Activated CD4-positive, alpha-beta T cell treated with anti-CD3 and anti-CD28 coated beads for 48 hours (primary cell): ENCODE results near the gene GCLC.
A peak's percentile ranks its signal among the peaks of the same experiment; 100 is the strongest.

Source experiments
- DNase-seq: peaks from one replicate; pipeline ENCODE4 v3.0.0-alpha.2; 2020

The GCLC gene

DNA sequence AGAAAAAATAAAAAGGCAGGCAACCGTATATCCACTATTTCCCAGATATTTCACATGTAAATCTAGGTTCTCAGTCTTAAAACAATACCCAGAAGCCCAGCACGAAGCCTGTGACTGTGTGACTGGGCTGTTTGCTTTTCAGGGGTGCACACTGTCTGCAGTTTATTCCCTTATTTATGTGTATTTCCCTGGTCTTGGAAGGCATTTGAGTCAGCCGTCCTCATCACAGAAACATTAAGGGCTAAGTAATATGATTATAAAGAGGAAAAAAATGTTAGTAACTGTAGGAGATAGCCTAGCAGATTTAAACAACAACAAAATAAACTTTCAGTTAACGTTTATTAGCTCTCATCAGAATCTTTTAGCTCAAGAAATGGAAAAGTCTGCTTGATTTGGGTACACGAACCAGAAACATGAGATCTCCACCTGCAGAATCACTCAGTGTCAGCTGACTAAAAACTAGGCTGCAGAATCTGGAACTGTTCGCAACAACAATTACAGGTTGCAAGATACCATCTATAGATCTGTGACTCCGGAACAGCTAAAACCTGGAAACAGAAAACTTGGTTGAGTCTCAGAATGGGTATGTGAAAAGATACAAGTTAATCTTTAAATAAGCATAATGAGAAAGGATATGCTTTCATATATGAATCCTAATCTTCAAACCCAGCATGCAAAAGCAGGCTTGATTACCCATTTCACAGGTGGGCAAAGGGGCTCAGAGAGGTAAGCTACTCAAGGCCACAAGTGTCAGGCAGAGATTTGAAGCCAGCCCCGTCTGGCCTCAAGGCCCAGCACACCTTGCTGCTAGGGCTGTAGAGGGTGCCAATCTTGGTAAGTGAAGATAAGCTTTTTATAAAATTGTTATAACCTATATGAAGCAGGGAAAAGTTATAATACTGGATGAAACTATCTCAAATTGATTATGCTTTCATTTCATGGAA, 21.1 kb downstream of the GCLC start:
- no peak for DNase-seq

DNA sequence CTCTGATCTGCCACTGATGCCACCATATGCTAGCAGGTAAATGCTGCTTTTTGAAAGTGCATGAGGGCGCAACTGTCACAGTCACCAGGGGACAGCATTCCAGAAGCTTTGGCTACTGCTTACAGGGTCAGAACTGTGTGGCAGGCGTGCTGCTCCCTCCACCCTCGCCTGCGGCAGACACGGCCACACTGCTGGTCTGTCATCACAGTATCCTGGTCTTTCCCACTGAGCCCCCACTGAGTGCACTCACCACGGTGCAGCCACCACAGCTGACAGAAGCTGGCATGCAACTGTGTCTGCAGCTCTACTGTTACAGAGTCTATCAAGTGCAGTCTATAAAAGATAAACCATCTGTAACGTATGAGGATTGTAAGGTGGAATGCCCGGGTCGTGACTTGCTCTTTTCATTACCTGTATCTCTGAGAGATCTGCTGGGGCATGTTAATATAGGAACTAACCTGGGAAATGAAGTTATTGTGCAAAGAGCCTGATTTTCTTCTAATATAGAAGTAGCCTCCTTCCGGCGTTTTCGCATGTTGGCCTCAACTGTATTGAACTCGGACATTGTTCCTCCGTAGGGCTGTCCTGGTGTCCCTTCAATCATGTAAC, 24.5 kb downstream of the GCLC start:
- no peak for DNase-seq

DNA sequence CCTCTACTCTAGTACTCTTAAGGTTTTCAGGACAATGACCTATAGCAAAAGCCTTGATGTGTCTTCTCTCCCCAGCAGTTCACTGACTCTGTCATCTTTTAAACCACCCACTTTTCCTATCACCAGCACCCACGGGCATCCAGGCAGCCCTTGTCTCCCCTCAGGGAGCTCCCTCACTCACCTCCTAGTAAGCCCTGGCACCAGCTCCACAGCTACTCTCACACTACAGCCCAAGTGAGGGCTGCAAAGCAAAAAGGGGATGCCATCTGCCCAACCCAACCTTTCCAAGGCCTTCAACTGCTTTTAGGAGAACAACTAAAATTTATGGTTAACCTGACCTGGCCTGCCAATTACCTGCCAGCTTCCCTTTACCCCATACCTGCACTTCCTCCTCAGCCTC, 26.0 kb downstream of the GCLC start:
- DNase-seq: no peak

DNA sequence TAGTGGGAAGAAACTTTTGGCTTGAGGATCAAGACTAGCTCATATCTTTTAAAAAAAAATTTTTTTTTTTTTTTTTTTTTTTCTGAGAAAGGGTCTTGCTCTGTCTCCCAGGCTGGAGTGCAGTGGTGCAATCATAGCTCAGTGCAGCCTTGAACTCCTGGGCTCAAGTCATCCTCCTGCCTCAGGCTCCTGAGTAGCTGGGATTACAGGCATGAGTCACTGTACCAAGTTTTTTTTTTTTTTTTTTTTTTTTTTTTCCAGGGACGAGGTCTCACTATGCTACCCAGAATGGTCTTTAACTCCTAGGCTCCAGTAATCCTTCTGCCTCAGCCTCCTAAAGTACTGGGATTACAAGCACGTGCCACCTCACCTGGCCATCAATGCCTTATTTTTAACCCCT, 27.9 kb downstream of the GCLC start:
- no peak for DNase-seq

DNA sequence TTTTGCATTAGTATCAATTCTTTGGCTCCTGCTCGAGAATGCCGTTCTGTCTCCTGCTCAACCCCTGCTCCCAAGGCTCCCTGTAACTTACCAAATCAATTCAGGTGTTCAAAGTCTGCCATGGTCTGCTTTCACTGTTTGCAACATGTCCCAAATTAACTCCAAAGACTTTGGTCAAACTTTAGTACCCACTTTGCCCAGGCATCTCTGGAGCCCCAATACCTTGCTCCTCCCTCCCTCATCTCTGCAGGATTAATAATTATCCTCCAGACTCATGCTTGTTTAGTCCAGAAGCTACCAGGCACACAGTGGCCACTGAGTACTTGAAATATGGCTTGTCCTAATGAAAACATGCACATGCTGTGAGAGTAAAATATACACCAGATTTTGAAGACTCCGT, 30.2 kb downstream of the GCLC start:
- DNase-seq: no peak

DNA sequence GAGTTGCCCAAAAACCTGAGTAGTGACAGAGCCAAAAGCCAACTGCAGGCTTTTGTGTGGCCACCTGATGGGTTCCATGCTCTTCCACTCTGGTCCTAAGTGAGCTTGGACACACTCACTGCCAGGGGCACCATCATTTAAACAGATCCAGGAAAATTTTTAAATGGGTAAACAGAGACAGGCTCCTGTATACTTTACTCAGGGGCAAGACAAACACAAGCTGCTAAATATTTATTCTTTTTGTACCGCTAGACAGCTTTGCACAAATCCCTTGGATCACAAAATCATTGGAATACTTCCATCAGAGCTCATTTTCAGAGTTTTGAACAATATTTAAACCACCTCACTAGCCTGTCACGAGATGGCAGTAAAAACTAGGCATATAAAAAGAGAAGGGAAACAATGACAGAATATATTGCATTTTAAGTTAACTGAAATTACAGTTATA, 31.4 kb downstream of the GCLC start:
- no peak for DNase-seq

DNA sequence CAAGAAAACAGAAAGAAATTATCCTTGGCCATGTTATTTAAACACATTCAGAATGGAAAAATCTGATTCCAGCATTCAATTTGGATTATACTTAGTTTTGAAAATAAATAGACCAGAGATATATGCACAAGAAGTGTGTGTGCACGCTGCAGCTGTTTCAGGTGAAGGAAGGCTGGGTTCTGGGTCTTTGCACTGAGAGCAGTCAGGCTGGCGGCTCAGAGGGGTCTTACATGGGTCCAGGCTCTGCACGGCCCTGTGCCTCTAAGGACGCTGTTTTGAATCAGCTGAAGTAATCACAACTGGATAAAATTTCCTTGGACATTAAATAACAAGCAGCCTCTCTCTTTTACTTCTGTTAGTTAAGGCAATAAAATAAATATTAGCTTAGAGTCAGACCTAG, 31.8 kb downstream of the GCLC start:
- DNase-seq: no peak

DNA sequence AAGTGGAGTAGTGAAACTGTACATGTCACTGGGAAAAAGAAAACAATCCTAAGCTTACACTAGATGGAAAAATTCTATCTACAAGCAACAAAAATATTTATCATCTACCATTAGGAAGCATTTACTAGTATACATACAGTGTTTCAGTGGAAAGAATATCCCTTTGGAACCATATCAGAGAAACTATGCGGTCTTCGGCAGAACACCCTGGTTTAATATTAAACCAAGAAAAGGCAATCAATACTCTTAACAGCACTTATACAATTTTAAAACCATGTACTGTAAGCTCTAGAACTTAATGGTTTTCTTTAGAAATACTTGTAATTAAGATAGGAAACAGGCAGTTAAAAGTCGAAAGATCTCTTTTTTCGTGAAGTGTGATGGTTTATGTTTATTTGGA, 32.3 kb downstream of the GCLC start:
- DNase-seq: no peak

DNA sequence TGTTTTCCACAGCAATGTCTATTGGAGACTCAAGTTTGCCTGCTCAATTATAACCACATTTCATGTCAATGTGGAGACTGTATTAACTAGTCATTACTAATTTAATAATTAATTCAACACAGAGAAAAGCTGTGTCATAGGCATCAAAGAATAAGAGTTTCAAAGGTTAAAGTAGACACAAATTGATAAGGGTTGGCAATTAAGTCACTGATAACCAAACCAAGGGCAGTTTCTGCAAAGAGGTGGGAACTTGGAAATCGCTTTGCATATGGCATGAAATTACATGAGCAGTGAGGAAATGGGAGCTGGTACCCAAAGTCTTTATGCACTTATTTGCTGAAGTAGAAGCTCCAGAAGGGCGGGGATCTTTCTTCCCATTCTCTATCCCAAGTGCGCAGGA, 34.2 kb downstream of the GCLC start:
- no peak for DNase-seq

DNA sequence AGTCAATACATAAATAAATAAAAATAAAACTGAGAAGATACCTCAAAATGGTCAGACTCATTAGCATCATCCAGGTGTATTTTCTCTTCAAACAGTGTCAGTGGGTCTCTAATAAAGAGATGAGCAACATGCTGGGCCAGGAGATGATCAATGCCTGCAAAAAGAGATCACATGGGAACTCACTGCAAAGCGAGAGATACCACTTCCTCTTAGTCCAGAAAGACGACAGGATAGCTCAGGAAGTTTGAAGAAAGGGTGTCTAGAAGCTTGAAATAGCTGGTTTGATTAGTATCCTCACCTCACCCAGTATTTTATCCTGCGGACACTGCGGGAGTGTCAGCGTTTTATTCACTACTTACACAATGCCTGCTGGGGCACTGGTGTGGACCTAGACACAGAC, 38.0 kb downstream of the GCLC start:
- DNase-seq: no peak

DNA sequence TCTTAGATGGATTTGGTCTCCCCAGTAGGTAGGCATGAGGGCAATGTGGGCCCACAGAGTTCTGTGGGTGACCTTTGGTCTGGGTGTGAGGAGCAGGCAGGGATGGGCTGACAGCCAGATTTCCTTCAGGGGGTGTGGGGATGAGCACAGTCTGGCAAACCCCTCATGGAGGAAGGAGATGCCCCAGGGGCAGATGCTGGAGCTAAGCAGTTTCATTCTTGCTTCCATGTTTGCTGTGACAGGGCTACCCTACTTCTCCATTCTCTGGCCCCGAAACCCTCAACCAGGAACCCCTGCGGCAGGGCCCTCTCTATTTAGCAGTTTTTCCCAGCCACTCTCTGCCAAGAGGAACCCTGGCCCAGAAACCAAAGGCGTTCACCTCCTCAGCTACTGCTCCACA, 40.4 kb downstream of the GCLC start:
- DNase-seq: no peak

DNA sequence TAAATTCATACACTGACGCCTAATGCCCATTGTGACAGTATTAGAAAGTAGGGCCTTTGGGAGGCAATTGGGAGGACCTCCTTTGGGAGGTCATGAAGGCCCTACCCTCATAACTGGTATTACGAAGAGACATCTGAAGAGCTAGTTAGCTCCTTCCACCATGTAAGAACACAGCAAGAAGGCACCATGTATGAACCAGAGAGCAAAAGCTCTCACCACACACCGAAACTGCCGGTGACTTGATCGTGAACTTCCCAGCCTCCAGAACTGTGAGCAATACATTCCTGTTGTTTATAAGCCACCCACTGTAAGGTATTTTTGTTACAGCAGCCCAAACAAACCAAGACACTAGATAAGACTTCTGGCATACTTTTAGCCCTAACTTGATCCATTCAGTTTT, 41.8 kb downstream of the GCLC start:
- no peak for DNase-seq

DNA sequence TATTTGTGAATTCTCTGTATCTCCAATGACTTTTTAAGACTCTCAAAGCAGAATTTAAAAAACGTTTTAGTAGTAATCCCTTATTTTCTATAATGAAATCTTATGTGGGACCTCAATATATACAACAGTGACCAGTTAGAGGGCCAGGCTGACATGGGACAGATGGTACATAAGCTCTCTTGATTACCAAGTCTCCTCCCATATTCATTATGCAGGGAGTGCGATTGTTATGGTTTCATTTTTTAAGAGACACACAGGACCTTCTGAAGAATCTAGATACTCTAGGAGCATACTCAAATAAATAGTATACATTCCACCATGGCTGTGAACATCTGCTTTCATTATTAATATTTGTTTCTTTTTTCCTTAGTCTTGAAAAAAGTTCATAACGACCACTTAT, 43.5 kb downstream of the GCLC start:
- no peak for DNase-seq

DNA sequence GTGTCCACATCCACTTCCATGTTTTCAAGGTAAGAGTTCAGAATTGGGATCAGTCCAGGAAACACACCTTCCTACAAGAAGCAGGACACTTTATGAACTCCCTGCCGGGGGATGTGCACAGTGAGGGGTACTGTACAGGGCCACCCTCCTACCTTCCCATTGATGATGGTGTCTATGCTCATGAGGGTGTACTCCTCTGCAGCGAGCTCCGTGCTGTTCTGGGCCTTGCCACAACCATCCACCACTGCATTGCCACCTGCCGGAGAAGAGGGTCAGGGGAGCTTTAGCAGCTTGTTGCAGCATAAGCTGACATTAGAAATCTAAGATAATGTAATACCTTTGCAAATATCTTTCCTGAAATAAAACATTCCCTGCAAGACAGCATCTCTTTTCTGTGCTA, 44.8 kb downstream of the GCLC start:
- no peak for DNase-seq

DNA sequence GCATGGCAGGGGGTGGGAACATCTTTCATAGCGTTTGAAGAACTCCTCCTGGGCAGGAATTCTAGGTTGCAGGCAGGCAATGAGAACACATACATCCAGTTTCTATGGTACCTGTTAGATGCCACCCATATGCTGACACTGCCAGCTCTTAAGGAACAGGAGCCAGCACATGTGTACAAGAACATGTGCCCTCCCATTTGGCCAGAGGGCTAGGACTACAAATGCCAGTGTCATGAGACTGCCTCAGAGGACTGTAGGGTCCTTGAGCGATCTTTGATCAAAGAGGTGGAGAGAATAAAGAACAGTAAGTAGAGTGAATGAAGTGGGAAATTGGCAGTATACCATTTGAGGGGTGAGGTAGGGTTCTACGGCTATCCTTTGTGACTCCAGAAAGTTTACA, 45.8 kb downstream of the GCLC start:
- no peak for DNase-seq

DNA sequence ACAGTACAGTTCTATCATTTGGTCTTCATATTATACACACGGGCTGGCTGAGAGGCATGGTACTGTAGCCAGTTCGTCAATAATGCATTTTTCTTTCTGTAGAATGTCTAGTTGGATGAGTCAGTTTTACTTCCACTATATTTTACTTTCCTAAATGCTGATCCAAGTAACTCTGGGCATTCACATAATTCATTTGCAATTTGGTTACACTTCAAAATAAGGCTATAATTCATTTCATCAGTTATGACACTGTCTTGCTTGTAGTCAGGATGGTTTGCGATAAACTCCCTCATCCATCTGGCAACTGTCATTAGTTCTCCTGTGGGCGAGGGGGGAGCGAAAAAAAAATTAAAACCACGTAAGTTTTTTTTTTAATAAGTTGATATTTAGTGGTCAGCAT, 46.3 kb downstream of the GCLC start:
- no peak for DNase-seq

DNA sequence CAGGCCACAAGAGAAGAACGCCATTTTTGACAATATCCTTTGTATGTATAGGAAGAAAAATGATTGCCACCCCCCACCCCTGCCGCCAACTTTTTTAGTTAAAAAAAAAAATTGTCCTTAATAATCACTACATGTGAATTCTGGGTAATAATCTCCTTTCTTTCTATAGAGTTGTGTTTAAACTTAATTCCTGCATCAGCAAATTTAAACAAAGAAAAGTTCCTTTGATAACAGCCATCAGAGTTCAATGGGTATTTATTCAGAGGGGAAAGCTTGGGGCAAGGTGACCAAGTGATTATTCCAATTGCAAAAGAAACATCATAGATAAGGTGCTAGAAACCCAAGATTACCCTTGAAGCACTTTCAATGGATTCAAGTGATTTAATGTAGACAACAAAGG, 47.0 kb downstream of the GCLC start:
- DNase-seq: no peak

DNA sequence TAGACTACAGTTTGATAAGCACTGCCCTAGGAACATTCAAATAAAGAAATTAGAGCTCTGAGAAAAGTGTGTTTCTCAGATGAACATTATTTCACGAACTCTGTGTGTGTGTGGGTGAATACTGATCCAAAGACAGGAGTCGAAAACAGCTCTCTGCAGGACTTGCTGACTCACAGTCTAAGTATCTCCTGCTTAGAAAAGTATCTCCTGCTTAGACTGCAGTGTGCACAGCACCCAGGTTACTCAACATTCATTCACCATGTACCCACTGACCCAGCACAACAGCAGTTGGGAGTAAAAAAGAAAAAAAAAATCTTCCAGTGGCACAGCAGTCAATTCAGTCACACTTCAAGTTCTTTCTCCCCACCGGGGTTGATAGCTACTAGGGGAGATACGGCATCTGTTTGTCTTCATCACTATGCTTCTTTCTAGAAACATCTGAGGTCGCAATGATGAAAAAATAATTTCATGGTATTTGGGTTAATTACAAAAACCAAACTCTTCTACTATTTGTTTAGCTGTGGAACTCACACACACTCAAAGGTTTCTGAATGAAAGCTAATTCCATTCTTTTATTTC, 48.0 kb downstream of the GCLC start:
- no peak for DNase-seq

DNA sequence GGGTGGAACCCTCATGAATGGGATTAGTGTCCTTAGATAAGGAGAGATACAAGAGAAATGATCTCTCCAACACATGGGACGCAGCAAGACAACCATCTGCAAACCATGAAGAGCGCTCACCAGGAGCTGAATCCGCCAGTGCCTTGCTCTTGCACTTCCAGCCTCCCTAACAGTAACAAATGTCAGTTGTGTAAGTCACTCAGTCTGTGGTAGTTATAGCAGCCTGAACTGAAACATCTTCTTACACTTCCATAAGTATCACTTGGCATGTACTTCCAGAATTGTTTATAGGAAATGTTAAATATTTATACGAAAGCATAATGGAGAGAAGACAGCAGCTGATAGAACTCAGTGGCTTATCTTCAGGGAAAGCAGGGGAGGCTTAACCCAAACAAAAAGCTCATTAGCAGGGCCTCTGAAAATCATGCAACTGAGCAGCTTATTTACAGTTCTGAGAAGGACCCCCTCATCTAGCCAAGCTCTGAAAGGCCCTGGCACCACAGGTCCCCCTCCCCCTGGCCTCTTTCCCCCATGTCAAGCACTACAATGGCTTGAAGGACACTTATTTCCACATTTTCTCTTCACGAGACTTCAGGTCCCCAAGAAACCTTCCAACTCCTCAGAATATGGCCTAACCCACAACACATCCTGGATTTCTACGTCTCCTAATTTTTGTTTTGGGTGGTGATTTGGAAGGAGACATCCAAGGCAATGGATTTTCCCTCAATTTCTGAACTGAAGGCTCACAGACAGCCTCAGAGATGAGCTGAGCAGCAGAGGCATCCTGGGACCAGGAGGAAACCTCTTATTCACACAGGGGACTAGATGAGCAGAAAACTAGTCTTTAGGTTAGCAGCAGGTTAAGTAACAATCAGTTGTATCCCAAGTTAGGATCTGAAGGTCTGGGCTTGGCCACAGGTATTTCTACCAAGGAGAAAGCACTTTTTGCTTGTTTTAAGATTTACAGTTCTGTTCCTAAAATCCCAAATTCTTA, 49.1 kb downstream of the GCLC start:
- DNase-seq: no peak

DNA sequence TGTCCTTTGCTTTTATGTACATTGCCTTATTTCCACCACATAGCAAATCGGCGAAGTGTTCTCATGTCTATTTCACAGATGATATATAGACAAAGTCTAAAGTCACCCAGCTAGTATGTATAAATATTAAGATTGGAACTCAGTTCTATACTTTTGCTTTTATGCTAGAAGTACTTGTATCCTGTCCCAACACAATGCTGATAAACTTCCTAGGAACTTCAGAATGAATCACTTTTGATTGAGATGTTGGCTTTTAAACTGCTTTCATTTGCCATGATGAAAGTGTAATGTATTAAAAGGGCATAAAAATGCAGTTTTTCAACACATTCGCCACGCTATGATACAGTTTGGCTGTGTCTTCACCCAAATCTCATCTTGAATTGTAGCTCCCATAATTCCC, 50.8 kb downstream of the GCLC start:
- DNase-seq: no peak

DNA sequence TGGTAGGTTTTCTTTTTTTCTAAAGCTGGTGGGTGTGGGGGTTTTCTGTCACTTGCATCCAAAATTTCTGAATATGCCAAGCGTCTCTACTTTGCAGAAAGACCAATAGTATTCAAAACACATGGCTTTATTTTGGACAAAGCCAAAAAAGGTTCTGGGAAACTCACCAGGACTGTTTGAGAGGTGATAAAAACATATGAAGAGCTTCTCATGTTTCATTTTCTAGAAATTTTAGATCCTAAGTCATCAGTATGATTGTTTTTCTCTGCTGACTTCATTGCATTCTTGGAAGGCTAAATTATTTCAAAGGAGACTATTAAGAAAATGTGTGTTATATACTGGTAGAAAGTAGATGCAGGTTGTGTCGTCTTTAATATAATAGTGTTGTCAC, 51.3 kb downstream of the GCLC start:
- DNase-seq: no peak

DNA sequence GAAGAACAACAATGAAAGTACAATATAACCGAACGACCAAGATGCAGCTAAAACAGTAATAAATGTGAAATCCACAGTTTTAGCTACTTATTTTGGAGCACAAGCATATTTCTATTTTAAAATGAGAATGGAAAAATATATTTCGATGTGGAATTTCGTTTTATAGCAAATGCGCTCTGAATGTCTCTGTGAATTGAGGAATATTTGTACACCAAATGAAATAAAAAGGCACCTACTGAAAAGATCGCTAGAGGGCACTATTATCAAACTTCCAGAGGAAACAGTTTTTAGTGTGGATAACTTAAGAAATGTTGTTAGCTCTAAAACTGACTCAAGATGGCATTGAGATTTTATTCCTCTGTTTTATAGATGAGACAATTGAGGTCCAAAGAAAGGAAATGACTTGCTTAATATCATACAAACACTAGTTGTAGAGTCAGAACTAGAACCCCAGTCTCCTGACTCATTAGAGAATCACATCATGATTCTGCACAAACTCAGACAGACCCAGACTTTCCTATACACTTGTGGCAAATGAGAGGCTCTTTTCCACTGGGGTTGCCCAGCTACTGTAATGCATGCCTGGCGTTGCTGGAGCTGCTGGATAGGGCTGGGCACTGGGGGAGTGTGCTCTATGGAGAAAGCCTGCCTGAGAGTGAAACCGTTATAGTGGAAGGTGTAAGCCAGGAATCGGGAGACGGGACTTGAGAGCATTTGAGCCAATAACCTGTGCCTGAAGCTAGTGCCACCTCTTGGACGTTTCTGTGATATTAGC, 51.9 kb downstream of the GCLC start:
- DNase-seq: peak; percentile 58
